ENCODE data around the gene STK39.

DNA sequence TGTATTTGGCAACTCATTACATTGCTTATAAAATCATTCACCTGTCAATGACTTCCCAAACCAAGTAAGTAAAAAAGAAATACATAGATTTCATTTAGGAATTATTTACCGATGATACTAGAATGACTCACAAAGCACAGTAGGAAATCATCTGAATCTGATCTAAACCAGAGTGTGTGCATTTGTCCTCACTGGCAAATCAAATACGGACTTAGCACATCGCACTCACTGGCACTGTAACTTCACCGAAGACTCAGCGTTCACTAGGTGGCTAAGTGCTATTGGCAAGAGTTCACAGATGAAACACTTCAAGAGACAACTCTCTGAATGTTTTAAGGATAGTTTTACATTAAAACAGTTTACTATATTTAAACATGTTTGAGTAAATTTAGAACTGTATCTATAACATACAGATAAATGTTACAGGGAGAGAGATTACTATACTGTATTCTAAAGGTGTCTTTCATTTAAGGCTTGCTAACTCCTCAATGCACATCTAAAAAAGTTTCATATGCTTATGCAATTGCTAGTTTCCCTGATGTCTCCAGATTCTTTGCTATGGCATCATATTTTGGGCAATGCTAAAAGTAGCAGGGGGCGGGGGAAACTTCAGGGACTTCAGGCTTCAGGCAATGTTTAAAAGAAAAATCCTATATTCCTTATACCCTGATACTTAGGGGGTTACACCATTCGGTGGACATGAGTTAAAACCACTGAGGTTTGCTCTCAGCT lies 48.8 kb downstream of the STK39 start:
- TF ChIP-seq, protein P1, sequence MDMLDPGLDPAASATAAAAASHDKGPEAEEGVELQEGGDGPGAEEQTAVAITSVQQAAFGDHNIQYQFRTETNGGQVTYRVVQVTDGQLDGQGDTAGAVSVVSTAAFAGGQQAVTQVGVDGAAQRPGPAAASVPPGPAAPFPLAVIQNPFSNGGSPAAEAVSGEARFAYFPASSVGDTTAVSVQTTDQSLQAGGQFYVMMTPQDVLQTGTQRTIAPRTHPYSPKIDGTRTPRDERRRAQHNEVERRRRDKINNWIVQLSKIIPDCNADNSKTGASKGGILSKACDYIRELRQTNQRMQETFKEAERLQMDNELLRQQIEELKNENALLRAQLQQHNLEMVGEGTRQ (IDR thresholded peaks at IDR 0.05; ENCODE audit: low read depth, low read length), result no peak
- TF ChIP-seq, protein P2, sequence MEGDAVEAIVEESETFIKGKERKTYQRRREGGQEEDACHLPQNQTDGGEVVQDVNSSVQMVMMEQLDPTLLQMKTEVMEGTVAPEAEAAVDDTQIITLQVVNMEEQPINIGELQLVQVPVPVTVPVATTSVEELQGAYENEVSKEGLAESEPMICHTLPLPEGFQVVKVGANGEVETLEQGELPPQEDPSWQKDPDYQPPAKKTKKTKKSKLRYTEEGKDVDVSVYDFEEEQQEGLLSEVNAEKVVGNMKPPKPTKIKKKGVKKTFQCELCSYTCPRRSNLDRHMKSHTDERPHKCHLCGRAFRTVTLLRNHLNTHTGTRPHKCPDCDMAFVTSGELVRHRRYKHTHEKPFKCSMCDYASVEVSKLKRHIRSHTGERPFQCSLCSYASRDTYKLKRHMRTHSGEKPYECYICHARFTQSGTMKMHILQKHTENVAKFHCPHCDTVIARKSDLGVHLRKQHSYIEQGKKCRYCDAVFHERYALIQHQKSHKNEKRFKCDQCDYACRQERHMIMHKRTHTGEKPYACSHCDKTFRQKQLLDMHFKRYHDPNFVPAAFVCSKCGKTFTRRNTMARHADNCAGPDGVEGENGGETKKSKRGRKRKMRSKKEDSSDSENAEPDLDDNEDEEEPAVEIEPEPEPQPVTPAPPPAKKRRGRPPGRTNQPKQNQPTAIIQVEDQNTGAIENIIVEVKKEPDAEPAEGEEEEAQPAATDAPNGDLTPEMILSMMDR (conservative IDR thresholded peaks at IDR 0.05; ENCODE audit: low read depth, low read length), result no peak
- no peak for TF ChIP-seq RCOR1 (IDR thresholded peaks at IDR 0.05; ENCODE audit: insufficient replicate concordance, low read length)
- TF ChIP-seq SMC3 (IDR thresholded peaks at IDR 0.05; ENCODE audit: low read depth, low read length), result no peak
- no peak for TF ChIP-seq MXI1 (IDR thresholded peaks at IDR 0.05; ENCODE audit: borderline replicate concordance, low read depth, low read length)
- TF ChIP-seq FOS (IDR thresholded peaks at IDR 0.05; ENCODE audit: low read depth, low read length), result no peak
- TF ChIP-seq POLR2A (IDR thresholded peaks at IDR 0.05; ENCODE audit: low read depth, low read length), result no peak
- TF ChIP-seq BHLHE40 (IDR thresholded peaks at IDR 0.05; ENCODE audit: low read depth, low read length), result no peak
